H1 (cell line): ENCODE data around the gene AEBP1. TPM values are rescaled to one million over a fixed set of nuclear protein-coding genes. Genes with fewer than 3 reads are reported as not detected.

ENCODE experiments used
- CTCF ChIA-PET: fragments of 300-600 bp; sonication (Branson Sonifier 250); formaldehyde crosslinking; loops from one replicate; lab custom pipeline; 2021; ENCODE audit not compliant: partially characterized antibody; lab: Charles Lee
- POLR2A ChIA-PET: fragments of 300-600 bp; sonication (Branson Sonifier 250); formaldehyde crosslinking; loops from one replicate; lab custom pipeline; 2021; ENCODE audit warnings: inconsistent platforms; ENCODE audit not compliant: partially characterized antibody; lab: Charles Lee
- DNase-seq, 2 experiments: peaks; one replicate each; pipeline versions ENCODE4 v3.0.0 to v3.0.0-alpha.2; 2010 to 2022; ENCODE audit warnings: low spot score in 2 of 2, low read depth in 1 of 2, mixed read lengths in 1 of 2
- FAIRE-seq: peaks from 2 replicates; lab custom pipeline; 2011; peaks lifted over from hg19 to GRCh38; lab: Jason Lieb, UNC
- H2AFZ ChIP-seq: 2 replicates; pipeline ENCODE4 v1.8.1; 2012; ENCODE audit warnings: low read length, inconsistent platforms
- H2AK5ac ChIP-seq: 2 replicates; pipeline ENCODE4 v1.6.1; 2013; ENCODE audit warnings: low read depth, low read length
- H2BK120ac ChIP-seq: replicated peaks from 2 replicates; pipeline ENCODE3; 2013; ENCODE audit warnings: low read depth, low read length, inconsistent platforms
- H2BK12ac ChIP-seq: 2 replicates; pipeline ENCODE4 v1.6.1; 2013; ENCODE audit warnings: low read depth, low read length
- H2BK15ac ChIP-seq: 2 replicates; pipeline ENCODE4 v1.6.1; 2013; ENCODE audit warnings: low read length
- H2BK20ac ChIP-seq: 2 replicates; pipeline ENCODE4 v1.6.1; 2013; ENCODE audit warnings: low read length
- H2BK5ac ChIP-seq: 2 replicates; pipeline ENCODE4 v1.6.1; 2013; ENCODE audit warnings: low read depth, low read length
- H3K14ac ChIP-seq: 2 replicates; pipeline ENCODE4 v1.6.1; 2013; ENCODE audit warnings: inconsistent platforms; ENCODE audit not compliant: insufficient read length
- H3K18ac ChIP-seq: 2 replicates; pipeline ENCODE4 v1.6.1; 2013; ENCODE audit warnings: low read length; ENCODE audit errors: extremely low read depth
- H3K23ac ChIP-seq: 2 replicates; pipeline ENCODE4 v1.6.1; 2013; ENCODE audit warnings: inconsistent platforms; ENCODE audit not compliant: insufficient read length
- H3K23me2 ChIP-seq: 2 replicates; pipeline ENCODE4 v1.6.1; 2013; ENCODE audit warnings: low read depth, low read length
- H3K27ac ChIP-seq: 2 replicates; pipeline ENCODE4 v1.6.1; 2011; ENCODE audit warnings: low read depth, low read length, inconsistent platforms
- H3K27me3 ChIP-seq, 4 experiments: replicated peaks in 1 of 4; 1 replicate in 1 of 4; 2 replicates in 3 of 4; pipeline versions ENCODE4 v1.6.1 to v1.8.1; 2011 to 2013; ENCODE audit warnings: low read length in 3 of 4, mild to moderate bottlenecking in 3 of 4, inconsistent platforms in 2 of 4, mixed read lengths in 2 of 4, moderate library complexity in 1 of 4; ENCODE audit not compliant: control insufficient read depth in 3 of 4, insufficient read depth in 3 of 4; ENCODE audit errors: extremely low read depth in 1 of 4
- H3K36me3 ChIP-seq, 4 experiments: 2 replicates each; pipeline versions ENCODE4 v1.6.1 to v1.8.1; 2011 to 2013; ENCODE audit warnings: mild to moderate bottlenecking in 4 of 4, low read length in 3 of 4, moderate library complexity in 2 of 4, control low read depth in 1 of 4, inconsistent platforms in 1 of 4; ENCODE audit not compliant: insufficient read depth in 4 of 4, control insufficient read depth in 2 of 4
- H3K4ac ChIP-seq: replicated peaks from 2 replicates; pipeline ENCODE3; 2013; ENCODE audit warnings: low read length, low read depth, mixed read lengths, inconsistent platforms; ENCODE audit not compliant: insufficient read length
- H3K4me1 ChIP-seq, 4 experiments: replicated peaks in 1 of 4; 1 replicate in 1 of 4; 2 replicates in 3 of 4; pipeline versions ENCODE4 v1.6.1 to v1.8.1; 2011 to 2013; ENCODE audit warnings: low read length in 3 of 4, inconsistent platforms in 2 of 4, mixed read lengths in 1 of 4; ENCODE audit not compliant: insufficient read depth in 4 of 4, control insufficient read depth in 3 of 4
- H3K4me2 ChIP-seq, 2 experiments: 2 replicates each; pipeline versions ENCODE4 v1.6.1 to v1.8.1; 2011 to 2013; ENCODE audit warnings: low read depth in 2 of 2, low read length in 2 of 2, control low read depth in 1 of 2, inconsistent platforms in 1 of 2, mild to moderate bottlenecking in 1 of 2; ENCODE audit not compliant: insufficient read depth in 1 of 2
- H3K4me3 ChIP-seq, 4 experiments: fragments of 200-600, 300-600 bp in 1 of 4; sonication (generic), shearing (Covaris generic), sonication (Bioruptor Twin) in 1 of 4; 2 replicates each; pipeline versions ENCODE4 v1.5.1 to v1.8.1; 2011 to 2016; ENCODE audit warnings: low read length in 4 of 4, low read depth in 3 of 4, control low read depth in 2 of 4, inconsistent platforms in 2 of 4, mild to moderate bottlenecking in 2 of 4, mixed read lengths in 1 of 4, moderate library complexity in 1 of 4; ENCODE audit not compliant: insufficient read depth in 2 of 4; ENCODE audit errors: extremely low read depth in 1 of 4
- H3K56ac ChIP-seq: replicated peaks from 2 replicates; pipeline ENCODE3; 2013; ENCODE audit warnings: low read depth, mild to moderate bottlenecking, mixed read lengths, low read length, inconsistent platforms; ENCODE audit not compliant: insufficient read length
- H3K79me1 ChIP-seq: 2 replicates; pipeline ENCODE4 v1.6.1; 2013; ENCODE audit warnings: low read depth, low read length, control low read depth
- H3K79me2 ChIP-seq, 2 experiments: 2 replicates each; pipeline versions ENCODE4 v1.6.1 to v1.8.1; 2012 to 2013; ENCODE audit warnings: low read length in 2 of 2, mild to moderate bottlenecking in 2 of 2, inconsistent platforms in 1 of 2; ENCODE audit not compliant: insufficient read depth in 2 of 2, control insufficient read depth in 1 of 2
- H3K9ac ChIP-seq, 4 experiments: replicated peaks in 1 of 4; 1 replicate in 1 of 4; 2 replicates in 3 of 4; pipeline versions ENCODE4 v1.6.1 to v1.8.1; 2011 to 2013; ENCODE audit warnings: low read depth in 3 of 4, low read length in 3 of 4, control low read depth in 2 of 4, mild to moderate bottlenecking in 2 of 4, moderate library complexity in 2 of 4, inconsistent platforms in 1 of 4; ENCODE audit errors: extremely low read depth in 1 of 4
- H3K9me3 ChIP-seq, 2 experiments: 2 replicates each; pipeline versions ENCODE4 v1.6.1 to v1.8.1; 2012 to 2013; ENCODE audit warnings: mild to moderate bottlenecking in 2 of 2, moderate library complexity in 2 of 2, control low read depth in 1 of 2, inconsistent platforms in 1 of 2, low read depth in 1 of 2, low read length in 1 of 2, mixed read lengths in 1 of 2; ENCODE audit not compliant: insufficient read depth in 2 of 2
- H4K20me1 ChIP-seq, 2 experiments: replicated peaks in 1 of 2; 2 replicates each; pipeline versions ENCODE3 to v1.8.1; 2011 to 2013; ENCODE audit warnings: inconsistent platforms in 2 of 2, low read length in 2 of 2, mild to moderate bottlenecking in 1 of 2; ENCODE audit not compliant: insufficient read depth in 2 of 2, control insufficient read depth in 1 of 2
- H4K5ac ChIP-seq: 2 replicates; pipeline ENCODE4 v1.6.1; 2013; ENCODE audit warnings: low read length, low read depth, mixed read lengths, inconsistent platforms; ENCODE audit not compliant: insufficient read length
- H4K8ac ChIP-seq: 2 replicates; pipeline ENCODE4 v1.8.0; 2013; ENCODE audit warnings: mild to moderate bottlenecking, moderate library complexity, low read length, inconsistent platforms; ENCODE audit not compliant: insufficient read depth; ENCODE audit errors: extremely low read depth
- H4K91ac ChIP-seq: replicated peaks from 2 replicates; pipeline ENCODE3; 2013; ENCODE audit warnings: low read length, mixed read lengths, inconsistent platforms; ENCODE audit not compliant: insufficient read length
- CBX5 ChIP-seq: fragments of 300-800, 300-1000 bp; sonication (generic); IDR thresholded peaks from 2 replicates; pipeline ENCODE4 v1.7.1; 2016; ENCODE audit warnings: antibody characterized with exemption, low read length, low read depth
- CHD2 ChIP-seq: IDR thresholded peaks from 2 replicates; pipeline ENCODE4 v1.6.1; 2012; ENCODE audit warnings: low read length, improper control_type of control experiment
- CTCF ChIP-seq, 3 experiments: IDR thresholded peaks; 1 replicate in 2 of 3; 2 replicates in 1 of 3; pipeline versions ENCODE4 v1.5.1 to v1.6.1; 2011; ENCODE audit warnings: low read length in 3 of 3, mild to moderate bottlenecking in 3 of 3, inconsistent platforms in 2 of 3, low read depth in 1 of 3, moderate library complexity in 1 of 3; ENCODE audit not compliant: insufficient read depth in 1 of 3; ENCODE audit errors: control extremely low read depth in 1 of 3
- GTF2F1 ChIP-seq: IDR thresholded peaks from 2 replicates; pipeline ENCODE4 v1.6.1; 2012; ENCODE audit warnings: low read depth, low read length, improper control_type of control experiment, borderline replicate concordance
- JUND ChIP-seq: IDR thresholded peaks from 2 replicates; pipeline ENCODE4 v1.6.1; 2011; ENCODE audit warnings: mild to moderate bottlenecking, improper control_type of control experiment, low read length
- KDM4A ChIP-seq: IDR thresholded peaks from one replicate; pipeline ENCODE4 v1.7.1; 2012; ENCODE audit warnings: low read depth, mild to moderate bottlenecking, moderate library complexity, low read length, inconsistent platforms; ENCODE audit not compliant: severe bottlenecking
- KDM5A ChIP-seq: fragments of 200-600 bp; IDR thresholded peaks from 2 replicates; pipeline ENCODE4 v1.7.1; 2012; ENCODE audit warnings: mild to moderate bottlenecking, low read length, inconsistent platforms, mixed read lengths
- MAFK ChIP-seq: IDR thresholded peaks from 2 replicates; pipeline ENCODE4 v1.6.1; 2012; ENCODE audit warnings: low read depth, mild to moderate bottlenecking, improper control_type of control experiment, low read length
- SAP30 ChIP-seq: fragments of 300-600 bp; sonication (generic); IDR thresholded peaks from 2 replicates; pipeline ENCODE4 v1.7.1; 2012; ENCODE audit warnings: low read length, moderate library complexity, mild to moderate bottlenecking, inconsistent platforms; ENCODE audit not compliant: insufficient read depth, insufficient replicate concordance
- SP1 ChIP-seq: IDR thresholded peaks from 2 replicates; pipeline ENCODE4 v1.6.1; 2011; ENCODE audit warnings: low read depth, low read length
- TCF12 ChIP-seq: IDR thresholded peaks from 2 replicates; pipeline ENCODE4 v1.6.1; 2011; ENCODE audit warnings: low read depth, mild to moderate bottlenecking, low read length
- WGBS, 2 experiments: shearing (Covaris generic) in 1 of 2; methylation state at CpG; one replicate each; pipeline versions ENCODE4 v1.1.6 to v1.1.7; 2013 to 2015; ENCODE audit warnings: low lambda C conversion rate in 2 of 2, mixed read lengths in 2 of 2, inconsistent platforms in 1 of 2, low coverage in 1 of 2, missing lambda C conversion rate in 1 of 2; ENCODE audit not compliant: insufficient replicate concordance in 2 of 2, insufficient coverage in 1 of 2, insufficient read length in 1 of 2; ENCODE audit errors: extremely low coverage in 1 of 2, missing lambda C conversion rate in 1 of 2; 5-methylcytosine and 5-hydroxymethylcytosine counted together
- polyA plus RNA-seq, 7 experiments: library from polyadenylated mRNA; depleted of rRNA in 3 of 7; stranded (reverse) in 5 of 7; unstranded in 2 of 7; fragments of >200 nt in 5 of 7; fragments of 200-250 nt in 2 of 7; gene quantifications; 1 replicate in 5 of 7; 2 replicates in 1 of 7; 4 replicates in 1 of 7; pipeline versions ENCODE4 v1.2.1 to v1.2.3, GENCODE V29; 2011 to 2013; ENCODE audit warnings: missing spikeins in 2 of 7, mixed read lengths in 2 of 7
- total RNA-seq: library from RNA; stranded (reverse); fragmentation: NEBNext Ultra II Directional; extraction: Animal tissue kit (Norgen Biotek cat#: 25700); gene quantifications from 2 replicates; pipeline ENCODE4 v1.2.1, GENCODE V29; 2021

Gene AEBP1
- total and polyA plus RNA-seq, 2 of the 8 experiments (the other 6 are each of a cell fraction or from before 2014, with no cell fraction given): 10.4 to 41.2 TPM

DNA sequence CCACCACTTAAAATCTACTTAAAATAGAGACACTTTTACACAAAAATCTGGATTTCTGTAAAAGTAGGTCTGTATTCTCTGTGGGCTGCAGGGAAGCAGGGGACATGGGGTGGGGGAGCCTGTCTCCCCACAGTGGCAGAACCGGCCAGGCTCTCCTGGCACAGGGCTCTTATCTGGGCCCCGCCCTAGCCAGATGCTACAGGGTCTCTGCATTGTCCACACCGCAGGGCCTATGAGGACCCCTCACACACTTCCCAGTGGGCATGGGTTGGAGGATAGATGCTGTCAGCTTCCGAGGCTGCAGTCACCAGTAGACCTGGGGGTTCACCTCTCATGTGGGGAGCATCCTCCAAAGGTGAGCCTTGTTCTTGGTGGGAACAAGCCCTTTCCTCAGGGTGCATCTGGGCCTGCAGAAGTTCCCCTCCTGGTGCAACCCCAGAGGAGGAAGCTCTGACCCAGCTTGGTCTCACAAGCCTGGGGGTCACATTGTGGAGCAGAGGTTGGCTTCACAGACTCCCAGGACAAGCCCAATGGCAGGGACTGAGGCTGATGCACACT is 52.4 kb downstream of the AEBP1 start:
- no peaks in the 10 kb centered on the region; a peak in 1 of 7 replicates for H3K27me3 ChIP-seq
- H3K36me3 ChIP-seq: no peaks in the 10 kb centered on the region
- H4K20me1 ChIP-seq: no peaks in the 10 kb centered on the region
- no peak overlapping the region; the same call in 1 of the 2 replicates for H4K8ac ChIP-seq
- no peak for FAIRE-seq
- no peak overlapping the region for H2BK20ac ChIP-seq
- H2AK5ac ChIP-seq: no peak overlapping the region
- H3K14ac ChIP-seq: no peak overlapping the region
- POLR2A ChIA-PET: interaction anchor here (1.4 kb wide), 1 partner anchor 9 kb away, joined by 3 read pairs; no protein-coding TSS in a partner anchor
- CTCF ChIA-PET: interaction anchor here (0.7 to 2.5 kb wide), 6 partner anchors 8 to 53 kb away, joined by 3 to 8 read pairs (median 3); no protein-coding TSS in a partner anchor
- no peak overlapping the region for H3K9ac ChIP-seq
- H3K18ac ChIP-seq: no peak overlapping the region
- no peaks in the 10 kb centered on the region for H3K4me1 ChIP-seq
- WGBS, 2 experiments: 84% methylated on average over 4 of the region's 4 CpGs; no CpG with 5 or more reads in 1 of the 2 experiments
- DNase-seq: no peak
- no peaks in the 10 kb centered on the region for H3K23me2 ChIP-seq
- H3K23ac ChIP-seq: no peak overlapping the region
- H3K79me2 ChIP-seq: no peaks in the 10 kb centered on the region
- no peak overlapping the region for H2BK5ac ChIP-seq
- no peak overlapping the region for H4K91ac ChIP-seq
- H2BK12ac ChIP-seq: no peak overlapping the region
- H3K4ac ChIP-seq: no peak overlapping the region
- no peaks in the 10 kb centered on the region for H3K9me3 ChIP-seq
- H2BK120ac ChIP-seq: no peak overlapping the region
- no peak overlapping the region for H2AFZ ChIP-seq
- no peak overlapping the region for H3K27ac ChIP-seq
- TF ChIP-seq KDM4A (no peak), CBX5 (no peak), SAP30 (no peak), JUND (no peak), SP1 (no peak), CHD2 (no peak), CTCF (IDR thresholded peaks at IDR 0.05; ENCODE audit: control extremely low read depth in 1 of 3, insufficient read depth in 1 of 3, low read depth in 1 of 3, low read length in 3 of 3) (no peak), MAFK (no peak), GTF2F1 (no peak), KDM5A (no peak), TCF12 (no peak)
- no peak overlapping the region for H3K4me3 ChIP-seq
- no peak overlapping the region for H2BK15ac ChIP-seq
- H3K56ac ChIP-seq: no peak overlapping the region
- H3K79me1 ChIP-seq: no peaks in the 10 kb centered on the region
- no peak overlapping the region for H3K4me2 ChIP-seq
- no peak overlapping the region for H4K5ac ChIP-seq
